Activated naive CD8-positive, alpha-beta T cell (primary cell): ENCODE data around the gene FITM1.
A peak's percentile ranks its signal among the peaks of the same experiment; 100 is the strongest.

Experiments used
- H3K27ac Mint-ChIP-seq: one replicate; pipeline ENCODE4 v1.8.0; 2021; ENCODE audit warnings: mixed read lengths
- H3K27me3 Mint-ChIP-seq: one replicate; pipeline ENCODE4 v1.8.0; 2021; ENCODE audit warnings: mixed read lengths
- H3K36me3 Mint-ChIP-seq: one replicate; pipeline ENCODE4 v1.8.0; 2021; ENCODE audit warnings: mixed read lengths
- H3K4me1 Mint-ChIP-seq: one replicate; pipeline ENCODE4 v1.8.0; 2021; ENCODE audit warnings: low read depth, mixed read lengths
- H3K4me3 Mint-ChIP-seq: one replicate; pipeline ENCODE4 v1.8.0; 2021; ENCODE audit warnings: mild to moderate bottlenecking, mixed read lengths
- H3K9me3 Mint-ChIP-seq: one replicate; pipeline ENCODE4 v1.8.0; 2021; ENCODE audit warnings: low read depth, mixed read lengths

Gene FITM1

DNA sequence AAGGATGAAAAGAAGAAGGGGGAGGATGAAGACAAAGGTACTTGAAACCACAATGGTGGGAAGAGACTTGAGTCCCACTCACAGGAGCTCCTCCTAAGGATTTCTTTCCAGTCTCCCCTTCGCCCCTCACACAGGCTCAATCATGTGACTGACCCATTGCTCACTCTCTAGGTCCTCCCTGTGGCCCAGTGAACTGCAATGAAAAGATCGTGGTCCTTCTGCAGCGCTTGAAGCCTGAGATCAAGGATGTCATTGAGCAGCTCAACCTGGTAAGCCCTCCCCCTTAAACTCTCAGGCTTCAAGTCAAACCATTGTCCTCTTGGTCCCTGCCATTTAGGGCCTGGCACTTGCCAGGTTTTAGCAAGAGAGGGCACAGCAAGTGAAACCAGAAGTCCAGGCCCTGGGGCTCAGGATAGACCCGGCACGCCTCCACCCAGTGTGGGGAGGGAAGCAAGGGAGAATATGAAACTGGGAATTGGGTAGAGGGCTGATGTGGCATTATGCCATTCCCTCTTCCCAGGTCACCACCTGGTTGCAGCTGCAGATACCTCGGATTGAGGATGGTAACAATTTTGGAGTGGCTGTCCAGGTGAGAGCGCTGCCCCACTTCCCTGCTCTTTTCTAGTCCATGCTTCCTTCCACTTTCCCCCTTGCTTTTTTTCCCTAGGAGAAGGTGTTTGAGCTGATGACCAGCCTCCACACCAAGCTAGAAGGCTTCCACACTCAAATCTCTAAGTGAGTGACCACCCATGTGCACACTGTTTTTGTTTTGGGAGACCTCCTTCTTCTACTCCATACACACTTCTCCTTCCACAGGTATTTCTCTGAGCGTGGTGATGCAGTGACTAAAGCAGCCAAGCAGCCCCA is 7.3 kb downstream of the FITM1 start:
- Mint-ChIP-seq H3K9me3 (no peaks in the 10 kb centered on the region), H3K4me1 (peaks cover 56% of the 10 kb centered on the region), H3K27ac (peak overlapping the region; percentile 93), H3K27me3 (no peaks in the 10 kb centered on the region), H3K4me3 (peak overlapping the region; percentile 91), H3K36me3 (peaks cover 9% of the 10 kb centered on the region)

DNA sequence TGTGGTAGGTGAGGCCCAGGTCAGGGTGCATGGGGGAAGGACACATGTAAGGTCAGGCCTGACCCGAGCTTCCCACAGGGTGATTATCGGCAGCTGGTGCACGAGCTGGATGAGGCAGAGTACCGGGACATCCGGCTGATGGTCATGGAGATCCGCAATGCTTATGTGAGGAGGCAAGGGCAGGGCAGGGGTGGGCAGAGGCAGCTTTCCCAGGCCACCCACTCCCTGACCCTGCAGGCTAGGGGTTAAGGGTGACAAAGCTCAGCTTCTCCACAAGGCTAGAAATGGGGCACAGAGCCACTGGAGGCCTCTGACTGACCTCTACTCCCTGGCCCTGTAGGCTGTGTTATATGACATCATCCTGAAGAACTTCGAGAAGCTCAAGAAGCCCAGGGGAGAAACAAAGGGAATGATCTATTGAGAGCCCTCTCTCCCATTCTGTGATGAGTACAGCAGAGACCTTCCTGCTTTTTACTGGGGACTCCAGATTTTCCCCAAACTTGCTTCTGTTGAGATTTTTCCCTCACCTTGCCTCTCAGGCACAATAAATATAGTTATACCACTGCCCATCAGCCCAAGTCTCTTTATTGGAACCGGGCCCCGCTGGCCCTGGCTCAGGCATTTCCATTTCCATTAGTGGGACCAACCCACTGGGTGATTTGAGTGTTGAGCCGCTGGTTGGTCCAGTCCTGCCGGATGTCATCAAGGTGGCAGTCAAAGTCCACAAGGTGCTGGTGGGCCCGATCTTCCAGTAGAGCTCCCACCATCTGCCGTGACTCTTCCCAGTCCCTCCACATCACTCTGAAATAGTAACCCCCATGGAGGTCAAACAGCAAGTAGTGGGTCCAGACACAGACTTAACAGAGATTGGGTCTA is 8.2 kb downstream of the FITM1 start:
- H3K4me3 Mint-ChIP-seq, result peak overlapping the region; percentile 97
- H3K9me3 Mint-ChIP-seq, result no peaks in the 10 kb centered on the region
- H3K27ac Mint-ChIP-seq, result peak overlapping the region; percentile 61
- H3K27me3 Mint-ChIP-seq, result no peaks in the 10 kb centered on the region
- peaks cover 11% of the 10 kb centered on the region for H3K36me3 Mint-ChIP-seq
- H3K4me1 Mint-ChIP-seq, result peaks cover 59% of the 10 kb centered on the region

DNA sequence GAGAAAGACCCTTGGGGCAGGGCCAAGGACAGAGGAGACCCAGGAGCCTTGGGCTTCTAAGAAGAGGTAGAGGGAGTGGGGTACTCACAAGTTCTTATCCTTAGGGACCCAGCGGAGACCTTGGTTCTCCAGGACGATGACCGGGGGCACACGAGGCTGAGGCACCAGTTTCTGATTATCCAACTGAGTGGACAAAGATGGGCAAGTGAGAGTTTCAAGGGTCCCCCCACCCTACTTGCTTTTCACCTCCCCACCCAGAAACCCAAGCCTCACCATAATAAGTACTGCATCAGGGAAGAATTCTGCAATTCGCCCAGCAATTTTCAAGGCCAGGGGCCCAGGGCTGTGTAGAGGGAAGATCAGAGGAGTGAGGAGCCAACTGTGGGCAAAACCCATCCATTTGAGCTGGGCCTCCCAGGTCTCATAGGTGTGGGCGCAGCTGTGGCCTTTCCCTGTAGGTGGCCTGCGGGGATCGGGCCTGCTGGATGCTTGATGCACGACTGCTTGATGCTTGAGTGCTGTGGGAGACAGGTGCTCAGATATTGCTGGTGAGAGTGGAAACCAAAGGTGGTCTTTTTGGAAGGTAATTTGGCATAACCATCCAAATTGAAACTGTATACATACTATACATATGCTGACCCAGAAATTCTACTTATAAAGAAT is 8.9 kb downstream of the FITM1 start:
- Mint-ChIP-seq H3K4me3 (peak overlapping the region; percentile 97), H3K27ac (peak overlapping the region; percentile 70), H3K27me3 (no peaks in the 10 kb centered on the region), H3K4me1 (peaks cover 63% of the 10 kb centered on the region), H3K9me3 (no peaks in the 10 kb centered on the region), H3K36me3 (peaks cover 13% of the 10 kb centered on the region)

DNA sequence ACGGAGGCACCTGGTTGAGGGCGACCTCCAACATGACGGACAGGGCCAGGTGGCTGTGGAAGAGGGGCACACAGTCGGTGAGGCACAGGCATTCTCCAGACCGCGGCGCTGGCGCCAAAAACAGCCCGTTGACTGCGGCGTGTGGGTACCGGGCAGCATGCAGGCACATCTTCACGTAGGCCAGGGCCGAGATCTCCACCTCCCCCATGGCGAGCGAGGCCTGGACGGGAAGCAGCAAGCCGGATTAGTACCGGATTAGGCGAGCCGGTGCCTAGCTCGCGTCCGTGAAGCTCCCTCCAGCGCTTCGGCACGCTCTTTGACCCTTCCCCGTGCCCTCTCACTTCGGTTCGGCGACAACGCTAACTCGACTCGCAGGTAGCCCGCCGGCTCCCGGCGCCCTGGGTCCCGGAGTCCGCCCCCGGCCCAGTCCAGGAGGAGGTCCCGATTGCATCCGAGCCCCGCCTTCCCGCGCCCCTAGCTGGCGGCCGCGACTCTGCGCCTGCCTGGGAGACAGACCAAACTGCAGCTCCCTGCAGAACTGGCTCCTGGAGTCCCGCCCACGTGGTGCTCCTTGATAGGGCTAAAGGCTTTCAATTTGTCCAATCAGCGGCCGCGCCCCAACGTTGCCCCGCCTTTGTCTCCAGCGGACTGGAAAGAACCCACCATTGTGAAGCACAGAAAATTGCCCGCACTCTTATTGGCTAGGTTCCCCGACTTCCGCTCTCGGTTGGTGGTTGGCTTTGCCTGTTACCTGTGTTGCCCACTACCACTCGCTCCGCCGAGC is 10.8 kb downstream of the FITM1 start, which contains the start of gene EMC9:
Gene EMC9 (minus strand): TSS at position 495 of the 784 bp plus-strand sequence. CDS start 287 bp downstream, at position 208.
- Mint-ChIP-seq H3K36me3 (peaks cover 22% of the 10 kb centered on the region), H3K9me3 (no peaks in the 10 kb centered on the region), H3K4me1 (peaks cover 69% of the 10 kb centered on the region), H3K27me3 (no peaks in the 10 kb centered on the region), H3K4me3 (peak within 1 kb of the TSS; percentile 97), H3K27ac (peak within 1 kb of the TSS; percentile 93)

DNA sequence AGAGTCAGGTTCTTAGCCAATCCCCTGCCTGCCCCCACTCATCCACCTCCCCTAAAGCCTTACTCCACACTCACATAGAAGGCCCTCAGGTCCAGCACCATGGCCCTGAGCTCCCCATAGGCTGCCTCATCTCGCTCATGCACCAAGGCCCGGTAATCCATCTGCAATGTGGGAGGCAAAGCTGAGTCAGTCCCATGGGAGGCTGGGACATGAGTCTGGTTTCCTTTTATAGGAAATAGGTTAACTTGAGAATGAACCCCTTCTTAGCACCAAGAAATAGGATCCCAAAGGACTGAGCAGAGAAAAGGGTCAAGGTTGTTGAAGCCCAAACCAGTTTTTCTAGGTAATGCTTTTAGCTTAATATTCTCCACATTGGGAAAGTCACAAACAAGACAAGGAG is 13.1 kb downstream of the FITM1 start:
- H3K27ac Mint-ChIP-seq, result peak overlapping the region; percentile 78
- H3K9me3 Mint-ChIP-seq, result no peaks in the 10 kb centered on the region
- H3K36me3 Mint-ChIP-seq, result peaks cover 16% of the 10 kb centered on the region
- peaks cover 59% of the 10 kb centered on the region for H3K4me1 Mint-ChIP-seq
- H3K27me3 Mint-ChIP-seq, result no peaks in the 10 kb centered on the region
- H3K4me3 Mint-ChIP-seq, result peak overlapping the region; percentile 68

DNA sequence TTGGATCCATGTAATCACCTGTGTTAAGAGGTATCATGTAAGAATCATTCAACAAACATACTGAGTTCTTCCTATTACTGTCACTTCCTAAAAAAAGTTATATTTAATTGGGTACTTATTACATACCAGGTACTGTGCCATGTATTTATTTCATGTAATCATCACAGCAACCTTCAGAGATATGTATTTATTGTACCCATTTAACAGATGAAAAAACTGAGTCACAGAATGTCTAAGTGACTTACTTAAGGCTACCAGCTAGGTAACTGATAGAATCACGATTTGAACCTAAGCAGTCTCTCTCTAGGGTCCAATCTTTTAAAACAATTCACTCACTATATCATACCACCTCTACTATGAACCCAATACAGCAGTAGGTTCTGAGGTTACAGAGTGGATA is 14.0 kb downstream of the FITM1 start:
- peak overlapping the region; percentile 78 for H3K27ac Mint-ChIP-seq
- H3K4me3 Mint-ChIP-seq, result peak overlapping the region; percentile 97
- H3K27me3 Mint-ChIP-seq, result no peaks in the 10 kb centered on the region
- H3K36me3 Mint-ChIP-seq, result peaks cover 16% of the 10 kb centered on the region
- H3K9me3 Mint-ChIP-seq, result no peaks in the 10 kb centered on the region
- peaks cover 59% of the 10 kb centered on the region for H3K4me1 Mint-ChIP-seq

DNA sequence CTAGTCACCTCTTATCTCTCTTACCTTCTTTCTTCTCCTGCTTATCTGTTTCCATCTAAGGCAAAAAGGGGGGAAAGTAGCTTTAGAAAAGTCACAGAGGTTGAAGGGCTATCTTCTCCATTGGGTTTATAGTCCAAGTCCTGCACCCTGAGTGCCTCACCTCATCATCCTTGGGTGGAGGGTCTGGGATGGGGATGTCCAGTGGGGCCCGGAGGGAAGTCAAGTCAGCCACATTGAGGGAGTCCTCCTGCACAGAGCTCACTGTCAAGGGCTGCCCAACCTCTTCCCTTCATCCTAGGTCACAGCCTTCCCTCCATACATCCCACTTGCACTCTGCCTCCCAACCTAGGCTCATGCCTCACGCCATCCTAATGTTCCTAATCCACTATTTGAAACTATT is 14.8 kb downstream of the FITM1 start:
- Mint-ChIP-seq H3K27ac (peak overlapping the region; percentile 98), H3K27me3 (no peaks in the 10 kb centered on the region), H3K4me1 (peaks cover 57% of the 10 kb centered on the region), H3K36me3 (peaks cover 16% of the 10 kb centered on the region), H3K4me3 (peak overlapping the region; percentile 97), H3K9me3 (no peaks in the 10 kb centered on the region)

DNA sequence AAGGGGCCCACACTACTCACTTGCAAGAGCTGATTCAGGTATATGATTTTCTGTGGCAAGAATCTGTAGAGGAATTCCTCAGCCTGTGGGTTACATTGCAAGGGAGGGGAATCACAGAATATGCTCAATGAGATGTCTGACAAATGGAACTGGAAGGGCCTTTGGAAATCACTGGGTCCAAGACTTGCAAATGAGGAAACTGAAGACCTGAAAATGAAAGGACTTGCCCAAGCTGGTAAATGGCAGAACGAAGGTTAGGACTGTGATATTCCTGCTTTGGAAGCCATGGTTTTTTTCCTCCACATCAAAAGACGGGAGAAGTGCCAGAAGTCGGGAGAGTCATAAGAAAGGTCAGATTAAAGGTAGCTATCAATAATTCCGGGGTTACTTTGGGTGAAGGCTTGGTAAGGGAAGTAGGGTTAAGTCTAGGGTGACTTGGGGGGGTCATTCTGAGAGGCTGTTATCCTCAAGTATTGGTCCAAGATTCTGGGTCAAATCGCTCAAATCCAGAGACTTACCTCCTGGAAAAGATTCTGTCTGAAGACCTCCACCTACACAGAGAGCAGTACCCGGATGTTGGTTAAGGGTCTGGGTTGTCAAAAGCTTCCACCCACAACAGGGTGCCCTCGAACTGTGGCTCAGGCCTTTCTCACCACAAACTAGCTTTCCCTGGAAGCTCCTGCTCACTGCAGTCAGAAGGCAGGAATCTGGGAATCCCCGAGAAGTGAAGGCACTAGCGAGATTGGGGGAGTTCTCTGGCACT is 15.4 kb downstream of the FITM1 start:
- peak overlapping the region; percentile 98 for H3K27ac Mint-ChIP-seq
- peaks cover 16% of the 10 kb centered on the region for H3K36me3 Mint-ChIP-seq
- H3K27me3 Mint-ChIP-seq, result no peaks in the 10 kb centered on the region
- no peaks in the 10 kb centered on the region for H3K9me3 Mint-ChIP-seq
- H3K4me1 Mint-ChIP-seq, result peaks cover 58% of the 10 kb centered on the region
- H3K4me3 Mint-ChIP-seq, result peak overlapping the region; percentile 97

DNA sequence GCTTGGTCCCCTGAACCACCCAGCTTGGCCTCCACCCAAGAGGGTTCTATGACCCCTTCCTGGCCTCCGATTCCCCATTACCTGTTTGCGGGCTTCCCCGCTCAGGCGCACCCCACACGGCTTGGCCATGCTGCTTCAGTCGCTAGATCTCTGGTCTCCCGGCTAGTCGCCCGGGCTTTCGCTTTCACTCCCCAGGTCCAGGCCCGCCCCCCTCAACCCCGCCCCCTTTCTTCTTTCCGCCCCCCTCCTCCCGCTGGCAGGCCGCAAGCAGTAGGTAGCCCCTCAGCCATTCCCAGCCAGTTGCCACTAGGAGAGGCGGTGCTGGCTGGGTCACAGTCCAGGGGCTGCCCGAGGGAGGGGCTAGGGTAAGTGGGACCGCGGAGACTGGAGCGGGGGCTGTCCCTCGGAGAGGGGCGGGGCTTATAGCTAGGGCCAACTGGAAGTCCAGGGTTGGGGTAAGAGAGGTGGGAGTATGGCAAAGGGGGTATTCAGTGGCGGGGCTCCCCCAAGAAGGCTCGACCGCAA is 16.1 kb downstream of the FITM1 start, which contains the start of gene PSME2:
Gene PSME2 (minus strand): TSS at position 158 of the 525 bp plus-strand sequence. CDS start 29 bp downstream, at position 129.
- H3K4me1 Mint-ChIP-seq, result peaks cover 58% of the 10 kb centered on the region

DNA sequence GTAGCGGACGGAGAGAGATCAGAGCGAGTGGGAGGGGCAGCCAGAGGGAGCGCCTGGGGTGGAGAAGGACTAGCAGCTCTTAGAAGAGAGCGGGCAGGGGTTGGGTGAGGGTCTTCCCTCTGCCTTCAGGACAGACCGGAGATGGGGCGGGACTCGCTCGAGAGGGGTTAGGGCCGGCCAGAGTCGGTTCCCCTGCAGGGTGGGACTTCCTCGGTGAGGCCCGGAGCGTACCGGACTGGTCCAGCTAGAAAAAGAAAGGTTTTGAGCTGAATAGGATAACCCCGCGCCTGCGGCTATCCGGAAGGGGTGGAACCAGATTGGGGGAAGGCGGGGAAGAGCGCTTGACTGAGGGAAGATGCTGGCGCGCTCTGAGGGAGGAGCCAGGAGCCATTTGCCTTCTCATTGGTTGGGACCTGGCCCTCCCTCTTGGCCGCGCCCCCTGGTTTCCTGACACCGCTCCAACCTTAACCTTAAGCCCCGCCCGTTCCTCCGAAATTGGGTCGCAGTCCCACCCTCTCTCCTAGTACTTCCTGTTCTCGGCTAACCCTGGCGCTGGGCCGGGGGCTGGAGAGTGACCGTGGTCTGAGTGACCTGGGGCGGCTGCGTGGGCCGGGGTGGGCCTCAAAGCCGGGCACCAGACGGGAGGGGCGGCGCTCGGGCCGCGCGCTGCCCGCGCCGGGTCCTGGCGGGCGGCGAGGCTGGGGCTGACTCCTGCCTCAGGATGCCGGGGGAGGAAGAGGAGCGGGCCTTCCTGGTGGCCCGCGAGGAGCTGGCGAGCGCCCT is 16.7 kb downstream of the FITM1 start, which contains the start of gene RNF31:
Gene RNF31 (plus strand): TSS at position 521 of the 783 bp plus-strand sequence. CDS start 201 bp downstream, at position 722.
- H3K4me1 Mint-ChIP-seq, result peaks cover 52% of the 10 kb centered on the region
- H3K9me3 Mint-ChIP-seq, result no peaks in the 10 kb centered on the region
- no peaks in the 10 kb centered on the region for H3K27me3 Mint-ChIP-seq
- peak within 1 kb of the TSS; percentile 98 for H3K27ac Mint-ChIP-seq
- peaks cover 16% of the 10 kb centered on the region for H3K36me3 Mint-ChIP-seq
- peak within 1 kb of the TSS; percentile 97 for H3K4me3 Mint-ChIP-seq

More for the DNA sequence above, 16.1 kb downstream of the FITM1 start, which contains the start of gene PSME2:
- Mint-ChIP-seq H3K27me3 (no peaks in the 10 kb centered on the region), H3K9me3 (no peaks in the 10 kb centered on the region), H3K4me3 (peak within 1 kb of the TSS; percentile 97), H3K27ac (peak within 1 kb of the TSS; percentile 98), H3K36me3 (peaks cover 16% of the 10 kb centered on the region)

DNA sequence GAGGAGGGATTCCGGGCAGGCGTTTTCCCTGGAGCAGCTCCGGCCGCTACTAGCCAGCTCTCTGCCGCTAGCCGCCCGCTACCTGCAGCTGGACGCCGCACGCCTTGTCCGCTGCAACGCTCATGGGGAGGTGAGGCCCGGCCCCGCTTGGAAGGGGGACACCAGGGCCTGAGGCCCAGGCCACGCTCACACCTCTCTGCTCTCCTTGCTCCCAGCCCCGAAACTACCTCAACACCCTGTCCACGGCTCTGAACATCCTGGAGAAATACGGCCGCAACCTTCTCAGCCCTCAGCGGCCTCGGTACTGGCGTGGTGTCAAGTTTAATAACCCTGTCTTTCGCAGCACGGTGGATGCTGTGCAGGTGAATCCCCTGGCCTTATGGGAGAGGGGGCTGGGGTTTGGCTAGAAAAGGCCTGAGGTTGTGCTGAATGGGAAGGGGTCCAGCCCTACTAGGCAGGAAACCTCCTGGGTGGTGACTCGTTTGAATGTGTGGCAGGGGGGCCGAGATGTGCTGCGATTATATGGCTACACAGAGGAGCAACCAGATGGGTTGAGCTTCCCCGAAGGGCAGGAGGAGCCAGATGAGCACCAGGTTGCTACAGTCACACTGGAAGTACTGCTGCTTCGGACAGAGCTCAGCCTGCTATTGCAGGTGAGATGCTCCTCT is 17.4 kb downstream of the FITM1 start:
- peaks cover 48% of the 10 kb centered on the region for H3K4me1 Mint-ChIP-seq

More for the DNA sequence above, 17.4 kb downstream of the FITM1 start:
- H3K9me3 Mint-ChIP-seq, result no peaks in the 10 kb centered on the region
- H3K27me3 Mint-ChIP-seq, result no peaks in the 10 kb centered on the region
- H3K27ac Mint-ChIP-seq, result peak overlapping the region; percentile 68
- H3K36me3 Mint-ChIP-seq, result peaks cover 16% of the 10 kb centered on the region
- peak overlapping the region; percentile 97 for H3K4me3 Mint-ChIP-seq
